ENCODE data around the gene CPNE2.

DNA sequence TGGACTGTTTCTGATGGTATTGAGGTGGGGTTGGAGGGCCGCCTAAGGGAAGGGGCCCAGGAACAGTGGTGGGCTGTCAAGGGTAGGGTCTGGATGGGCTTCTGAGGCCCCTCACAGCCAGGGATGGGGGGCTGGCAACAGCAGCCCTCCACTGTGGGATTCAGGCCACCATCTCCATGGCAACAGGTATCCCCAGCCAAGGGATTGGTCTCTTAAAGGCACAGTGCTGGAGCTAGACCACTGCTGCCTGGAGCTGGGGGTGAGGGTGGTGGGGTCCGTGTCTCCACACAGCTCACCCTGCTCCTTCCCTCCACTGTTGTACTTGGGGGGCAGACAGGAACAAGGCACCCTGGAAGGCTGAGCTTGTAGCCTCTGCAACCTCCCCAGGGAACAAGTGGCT, 51.6 kb downstream of the CPNE2 start:
- TF ChIP-seq, protein P1, sequence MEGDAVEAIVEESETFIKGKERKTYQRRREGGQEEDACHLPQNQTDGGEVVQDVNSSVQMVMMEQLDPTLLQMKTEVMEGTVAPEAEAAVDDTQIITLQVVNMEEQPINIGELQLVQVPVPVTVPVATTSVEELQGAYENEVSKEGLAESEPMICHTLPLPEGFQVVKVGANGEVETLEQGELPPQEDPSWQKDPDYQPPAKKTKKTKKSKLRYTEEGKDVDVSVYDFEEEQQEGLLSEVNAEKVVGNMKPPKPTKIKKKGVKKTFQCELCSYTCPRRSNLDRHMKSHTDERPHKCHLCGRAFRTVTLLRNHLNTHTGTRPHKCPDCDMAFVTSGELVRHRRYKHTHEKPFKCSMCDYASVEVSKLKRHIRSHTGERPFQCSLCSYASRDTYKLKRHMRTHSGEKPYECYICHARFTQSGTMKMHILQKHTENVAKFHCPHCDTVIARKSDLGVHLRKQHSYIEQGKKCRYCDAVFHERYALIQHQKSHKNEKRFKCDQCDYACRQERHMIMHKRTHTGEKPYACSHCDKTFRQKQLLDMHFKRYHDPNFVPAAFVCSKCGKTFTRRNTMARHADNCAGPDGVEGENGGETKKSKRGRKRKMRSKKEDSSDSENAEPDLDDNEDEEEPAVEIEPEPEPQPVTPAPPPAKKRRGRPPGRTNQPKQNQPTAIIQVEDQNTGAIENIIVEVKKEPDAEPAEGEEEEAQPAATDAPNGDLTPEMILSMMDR (IDR thresholded peaks at IDR 0.05) = no peak
- TF ChIP-seq POLR2A (IDR thresholded peaks at IDR 0.05) = no peak
